CD4-positive, alpha-beta memory T cell (primary cell): ENCODE measurements around the gene FRZB. TPM values are rescaled to one million over a fixed set of nuclear protein-coding genes. Genes with fewer than 3 reads are reported as not detected.

ENCODE experiments used
- CTCF ChIA-PET: fragments of 350-600 bp; sonication (Branson Sonifier 250); formaldehyde crosslinking; loops from one replicate; lab custom pipeline; 2021; ENCODE audit warnings: inconsistent platforms; ENCODE audit not compliant: partially characterized antibody; lab: Charles Lee
- POLR2A ChIA-PET: fragments of 350-600 bp; sonication (Branson Sonifier 250); formaldehyde crosslinking; loops from one replicate; lab custom pipeline; 2021; ENCODE audit not compliant: partially characterized antibody; lab: Charles Lee
- DNase-seq, 5 donors: peaks; one replicate each; pipeline versions ENCODE4 v3.0.0 to v3.0.0-alpha.2; 2020 to 2022; ENCODE audit warnings: mixed read lengths in 1 of 5
- H3K27ac ChIP-seq: one replicate; pipeline ENCODE4 v1.7.0; 2013; ENCODE audit warnings: low read depth, low read length
- H3K27me3 ChIP-seq: 2 replicates; pipeline ENCODE4 v1.7.0; 2013; ENCODE audit warnings: mild to moderate bottlenecking, low read length, moderate library complexity; ENCODE audit not compliant: insufficient read depth
- H3K36me3 ChIP-seq: 2 replicates; pipeline ENCODE4 v1.7.0; 2013; ENCODE audit warnings: mild to moderate bottlenecking, low read length, moderate library complexity; ENCODE audit not compliant: insufficient read depth
- H3K4me1 ChIP-seq: 2 replicates; pipeline ENCODE4 v1.7.0; 2013; ENCODE audit warnings: mild to moderate bottlenecking, low read length, moderate library complexity; ENCODE audit not compliant: insufficient read depth
- H3K4me3 ChIP-seq, 2 donors: one replicate each; pipeline ENCODE4 v1.7.0; 2013; ENCODE audit warnings: low read length in 2 of 2, mild to moderate bottlenecking in 1 of 2
- H3K9me3 ChIP-seq, 2 donors: one replicate each; pipeline ENCODE4 v1.7.0; 2013; ENCODE audit warnings: low read length in 2 of 2, control low read depth in 1 of 2; ENCODE audit not compliant: control insufficient read depth in 1 of 2
- H3K27ac Mint-ChIP-seq, 7 donors: one replicate each; pipeline ENCODE4 v1.8.0; 2020 to 2021; ENCODE audit warnings: mixed read lengths in 7 of 7, mild to moderate bottlenecking in 6 of 7, inconsistent platforms in 3 of 7, moderate library complexity in 3 of 7
- H3K27me3 Mint-ChIP-seq, 2 donors: one replicate each; pipeline ENCODE4 v1.8.0; 2020 to 2021; ENCODE audit warnings: mixed read lengths in 2 of 2
- H3K36me3 Mint-ChIP-seq, 2 donors: one replicate each; pipeline ENCODE4 v1.8.0; 2020 to 2021; ENCODE audit warnings: mixed read lengths in 2 of 2, inconsistent platforms in 1 of 2, mild to moderate bottlenecking in 1 of 2
- H3K4me1 Mint-ChIP-seq, 4 donors: one replicate each; pipeline ENCODE4 v1.8.0; 2020 to 2021; ENCODE audit warnings: mixed read lengths in 4 of 4, mild to moderate bottlenecking in 1 of 4
- H3K4me3 Mint-ChIP-seq, 8 donors: one replicate each; pipeline ENCODE4 v1.8.0; 2020 to 2021; ENCODE audit warnings: mixed read lengths in 8 of 8, mild to moderate bottlenecking in 7 of 8, moderate library complexity in 6 of 8, inconsistent platforms in 3 of 8
- H3K9me3 Mint-ChIP-seq, 8 donors: one replicate each; pipeline ENCODE4 v1.8.0; 2020 to 2021; ENCODE audit warnings: mixed read lengths in 8 of 8, mild to moderate bottlenecking in 5 of 8, inconsistent platforms in 3 of 8, moderate library complexity in 1 of 8
- intact Hi-C: fragments of 100-400 bp; cut with micrococcal nuclease; formaldehyde crosslinking; loops from one replicate; pipeline ENCODE4 v1.15.1; 2023
- polyA plus RNA-seq, 2 donors: library from polyadenylated mRNA; unstranded; fragments of 300-500 nt; fragmentation: Illumina TruSeq; gene quantifications; one replicate each; pipeline ENCODE4 v1.2.3, GENCODE V29; 2021
- total RNA-seq, 2 experiments: library from RNA; stranded (reverse); gene quantifications; one replicate each; pipeline ENCODE4 v1.2.3, GENCODE V29; 2021

The FRZB gene
- total and polyA plus RNA-seq, 4 experiments from 2014 or later: 0.43 TPM; not detected in 3

- no peak overlapping the region for H3K4me3 Mint-ChIP-seq
- H3K9me3 ChIP-seq: no peaks in the 10 kb centered on the region
- no peak overlapping the region for H3K4me3 ChIP-seq
- intact Hi-C loops: no loop called here
- H3K4me1 Mint-ChIP-seq: peaks cover 0 to 2% (median 0%) of the 10 kb centered on the region in 4 donors
- ChIA-PET POLR2A (no interaction called here), CTCF (no interaction called here)
- peaks cover 1 to 11% of the 10 kb centered on the region in 2 donors for H3K36me3 Mint-ChIP-seq
- H3K36me3 ChIP-seq: no peaks in the 10 kb centered on the region
- DNase-seq: no peak
- no peaks in the 10 kb centered on the region for H3K27me3 Mint-ChIP-seq
- no peaks in the 10 kb centered on the region for H3K27me3 ChIP-seq
- no peaks in the 10 kb centered on the region for H3K4me1 ChIP-seq
- H3K9me3 Mint-ChIP-seq: no peaks in the 10 kb centered on the region
- H3K27ac ChIP-seq: no peak overlapping the region
- no peak overlapping the region for H3K27ac Mint-ChIP-seq
Measured at GRCh38 chr2:182910965-182911364, 44.5 kb upstream of the FRZB start.

- Mint-ChIP-seq H3K9me3 (no peaks in the 10 kb centered on the region), H3K27ac (no peak overlapping the region)
Measured at GRCh38 chr2:182907081-182907830, 40.8 kb upstream of the FRZB start.

GRCh38 chr2:182906454-182906853 is 40.0 kb upstream of the FRZB start:
- no peak overlapping the region for H3K4me3 Mint-ChIP-seq
- Histone ChIP-seq H3K9me3 (no peaks in the 10 kb centered on the region), H3K4me3 (no peak overlapping the region), H3K36me3 (no peaks in the 10 kb centered on the region), H3K4me1 (no peaks in the 10 kb centered on the region), H3K27ac (no peak overlapping the region), H3K27me3 (no peaks in the 10 kb centered on the region)
- H3K9me3 Mint-ChIP-seq: no peaks in the 10 kb centered on the region
- no peaks in the 10 kb centered on the region for H3K27me3 Mint-ChIP-seq
- ChIA-PET CTCF (interaction anchor here (0.8 to 1.9 kb wide), 2 partner anchors 11 to 12 kb away, joined by 3 read pairs; no protein-coding TSS in a partner anchor), POLR2A (no interaction called here)
- H3K36me3 Mint-ChIP-seq: no peaks in the 10 kb centered on the region
- peaks cover 0 to 2% (median under 1%) of the 10 kb centered on the region in 4 donors for H3K4me1 Mint-ChIP-seq
- H3K27ac Mint-ChIP-seq: no peak overlapping the region
- DNase-seq: no peak
- intact Hi-C loops: no loop called here

More at GRCh38 chr2:182907081-182907830, 40.8 kb upstream of the FRZB start:
- H3K27ac ChIP-seq: no peak overlapping the region
- no peaks in the 10 kb centered on the region for H3K36me3 Mint-ChIP-seq
- H3K9me3 ChIP-seq: no peaks in the 10 kb centered on the region
- no peaks in the 10 kb centered on the region for H3K4me1 ChIP-seq
- POLR2A ChIA-PET: no interaction called here
- CTCF ChIA-PET: interaction anchor here (0.8 to 1.9 kb wide), 2 partner anchors 10 to 12 kb away, joined by 3 read pairs; no protein-coding TSS in a partner anchor
- DNase-seq: no peak
- no peak overlapping the region for H3K4me3 ChIP-seq
- H3K4me1 Mint-ChIP-seq: peaks cover 0 to 2% (median under 1%) of the 10 kb centered on the region in 4 donors
- no peaks in the 10 kb centered on the region for H3K36me3 ChIP-seq
- no peaks in the 10 kb centered on the region for H3K27me3 Mint-ChIP-seq
- H3K27me3 ChIP-seq: no peaks in the 10 kb centered on the region
- H3K4me3 Mint-ChIP-seq: no peak overlapping the region
- intact Hi-C loops: no loop called here

GRCh38 chr2:182904844-182905243 is 38.4 kb upstream of the FRZB start:
- Mint-ChIP-seq H3K36me3 (no peaks in the 10 kb centered on the region), H3K9me3 (no peaks in the 10 kb centered on the region), H3K4me3 (no peak overlapping the region), H3K4me1 (peaks cover 0 to 2% (median under 1%) of the 10 kb centered on the region in 4 donors), H3K27ac (no peak overlapping the region), H3K27me3 (no peaks in the 10 kb centered on the region)
- intact Hi-C loops: no loop called here
- H3K4me3 ChIP-seq: no peak overlapping the region
- ChIA-PET CTCF (no interaction called here), POLR2A (no interaction called here)
- no peaks in the 10 kb centered on the region for H3K4me1 ChIP-seq
- DNase-seq: no peak
- H3K36me3 ChIP-seq: no peaks in the 10 kb centered on the region
- no peak overlapping the region for H3K27ac ChIP-seq
- no peaks in the 10 kb centered on the region for H3K9me3 ChIP-seq
- no peaks in the 10 kb centered on the region for H3K27me3 ChIP-seq

- H3K9me3 Mint-ChIP-seq: peaks cover 0 to 2% (median 0%) of the 10 kb centered on the region in 8 donors
- H3K27ac ChIP-seq: no peak overlapping the region
- no peak for DNase-seq
- H3K36me3 Mint-ChIP-seq: no peaks in the 10 kb centered on the region
- no peak overlapping the region for H3K27ac Mint-ChIP-seq
- H3K4me1 Mint-ChIP-seq: peaks cover 1 to 8% (median 5%) of the 10 kb centered on the region in 4 donors
- no peaks in the 10 kb centered on the region for H3K4me1 ChIP-seq
- H3K36me3 ChIP-seq: no peaks in the 10 kb centered on the region
- ChIA-PET CTCF (no interaction called here), POLR2A (no interaction called here)
- H3K4me3 ChIP-seq: no peak overlapping the region
- no peak overlapping the region for H3K4me3 Mint-ChIP-seq
- H3K27me3 ChIP-seq: no peaks in the 10 kb centered on the region
- no peaks in the 10 kb centered on the region for H3K9me3 ChIP-seq
- intact Hi-C loops: no loop called here
- no peaks in the 10 kb centered on the region for H3K27me3 Mint-ChIP-seq
Measured at GRCh38 chr2:182903566-182903965, 37.1 kb upstream of the FRZB start.

- ChIA-PET CTCF (no interaction called here), POLR2A (no interaction called here)
- Mint-ChIP-seq H3K36me3 (no peaks in the 10 kb centered on the region), H3K27me3 (peaks cover 0 to 3% of the 10 kb centered on the region in 2 donors), H3K27ac (no peak overlapping the region), H3K4me3 (no peak overlapping the region), H3K4me1 (peaks cover 1 to 8% (median 4%) of the 10 kb centered on the region in 4 donors), H3K9me3 (peaks cover 0 to 2% (median 0%) of the 10 kb centered on the region in 8 donors)
- Histone ChIP-seq H3K4me1 (no peaks in the 10 kb centered on the region), H3K9me3 (no peaks in the 10 kb centered on the region), H3K4me3 (no peak overlapping the region), H3K27ac (no peak overlapping the region), H3K27me3 (no peaks in the 10 kb centered on the region), H3K36me3 (no peaks in the 10 kb centered on the region)
- intact Hi-C loops: no loop called here
- no peak for DNase-seq
Measured at GRCh38 chr2:182901748-182902147, 35.3 kb upstream of the FRZB start.

- CTCF ChIA-PET: interaction anchor here (0.9 kb wide), 1 partner anchor 7 kb away, joined by 3 read pairs; no protein-coding TSS in a partner anchor
- peaks cover 0 to 2% (median 0%) of the 10 kb centered on the region in 8 donors for H3K9me3 Mint-ChIP-seq
Measured at GRCh38 chr2:182898718-182899117, 32.3 kb upstream of the FRZB start.

More at GRCh38 chr2:182898718-182899117, 32.3 kb upstream of the FRZB start:
- POLR2A ChIA-PET: no interaction called here
- Mint-ChIP-seq H3K36me3 (no peaks in the 10 kb centered on the region), H3K27me3 (peaks cover 0 to 3% of the 10 kb centered on the region in 2 donors), H3K27ac (peak overlapping the region in 1 of 7 donors; percentile 58), H3K4me1 (peaks cover 0 to 8% (median 4%) of the 10 kb centered on the region in 4 donors), H3K4me3 (no peak overlapping the region)
- H3K27ac ChIP-seq: no peak overlapping the region
- H3K36me3 ChIP-seq: no peaks in the 10 kb centered on the region
- no peaks in the 10 kb centered on the region for H3K4me1 ChIP-seq
- intact Hi-C loops: no loop called here
- no peaks in the 10 kb centered on the region for H3K27me3 ChIP-seq
- no peaks in the 10 kb centered on the region for H3K9me3 ChIP-seq
- no peak overlapping the region for H3K4me3 ChIP-seq
- DNase-seq: no peak
